ENCODE results near the gene VEGFC.

GRCh38 chr4:176734461-176734860, 58.3 kb downstream of the VEGFC start:
- TF ChIP-seq, protein P1, sequence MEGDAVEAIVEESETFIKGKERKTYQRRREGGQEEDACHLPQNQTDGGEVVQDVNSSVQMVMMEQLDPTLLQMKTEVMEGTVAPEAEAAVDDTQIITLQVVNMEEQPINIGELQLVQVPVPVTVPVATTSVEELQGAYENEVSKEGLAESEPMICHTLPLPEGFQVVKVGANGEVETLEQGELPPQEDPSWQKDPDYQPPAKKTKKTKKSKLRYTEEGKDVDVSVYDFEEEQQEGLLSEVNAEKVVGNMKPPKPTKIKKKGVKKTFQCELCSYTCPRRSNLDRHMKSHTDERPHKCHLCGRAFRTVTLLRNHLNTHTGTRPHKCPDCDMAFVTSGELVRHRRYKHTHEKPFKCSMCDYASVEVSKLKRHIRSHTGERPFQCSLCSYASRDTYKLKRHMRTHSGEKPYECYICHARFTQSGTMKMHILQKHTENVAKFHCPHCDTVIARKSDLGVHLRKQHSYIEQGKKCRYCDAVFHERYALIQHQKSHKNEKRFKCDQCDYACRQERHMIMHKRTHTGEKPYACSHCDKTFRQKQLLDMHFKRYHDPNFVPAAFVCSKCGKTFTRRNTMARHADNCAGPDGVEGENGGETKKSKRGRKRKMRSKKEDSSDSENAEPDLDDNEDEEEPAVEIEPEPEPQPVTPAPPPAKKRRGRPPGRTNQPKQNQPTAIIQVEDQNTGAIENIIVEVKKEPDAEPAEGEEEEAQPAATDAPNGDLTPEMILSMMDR (IDR thresholded peaks at IDR 0.05) = no peak
- no peak for TF ChIP-seq POLR2A (IDR thresholded peaks at IDR 0.05)
